Activated CD8-positive, alpha-beta T cell treated with anti-CD3 and anti-CD28 coated beads, Interleukin-2, amount 10 ng/mL, durations not matched to agents 7 days and 5 days (primary cell): Measurements from ENCODE around the gene SMDT1. TPM values are rescaled to one million over a fixed set of nuclear protein-coding genes. Genes with fewer than 3 reads are reported as not detected.

Experiments used
- total RNA-seq, 2 experiments: library from RNA; stranded (reverse); gene quantifications; one replicate each; pipeline ENCODE4 v1.2.3, GENCODE V29; 2021

The SMDT1 gene
- total RNA-seq, 2 experiments from 2014 or later: 77.2 to 78.2 TPM

Other genes starting within 250 kb of the SMDT1 start
- gene SREBF2, start 246.6 kb upstream of the SMDT1 start, total RNA-seq: 10 to 100 TPM; 93.0 to 93.7 TPM
- gene SHISA8, start 164.6 kb upstream of the SMDT1 start, total RNA-seq: not detected
- 1 to 10 TPM; 1.2 to 1.6 TPM for gene TNFRSF13C, start 152.9 kb upstream of the SMDT1 start, total RNA-seq
- 10 to 100 TPM; 83.6 to 83.8 TPM for gene CENPM, start 132.5 kb upstream of the SMDT1 start, total RNA-seq
- gene SEPTIN3, start 110.3 kb upstream of the SMDT1 start, total RNA-seq: under 1 TPM; 0.21 to 0.37 TPM
- gene WBP2NL, start 80.9 kb upstream of the SMDT1 start, total RNA-seq: 1 to 10 TPM; 1.1 to 1.3 TPM
- gene NAGA, start 8.9 kb upstream of the SMDT1 start, total RNA-seq: 10 to 100 TPM; 17.1 to 18.1 TPM
- gene PHETA2, start 5.5 kb upstream of the SMDT1 start, total RNA-seq: 1 to 10 TPM; 1.6 to 1.9 TPM
- 100 to 1,000 TPM in 1 of 2 experiments, 10 to 100 TPM in 1; 90.7 to 102 TPM for gene NDUFA6, start 11.1 kb downstream of the SMDT1 start, total RNA-seq
- gene CYP2D6, start 51.1 kb downstream of the SMDT1 start, total RNA-seq: 1 to 10 TPM; 2.9 to 3.6 TPM
- 10 to 100 TPM; 75.9 to 80.5 TPM for gene TCF20, start 191.0 kb downstream of the SMDT1 start, total RNA-seq